ENCODE data around the gene RAB40C. TPM values are rescaled to one million over a fixed set of nuclear protein-coding genes. Genes with fewer than 3 reads are reported as not detected.

The RAB40C gene
- total RNA-seq, 1 experiment from 2014 or later: 22.5 TPM

DNA sequence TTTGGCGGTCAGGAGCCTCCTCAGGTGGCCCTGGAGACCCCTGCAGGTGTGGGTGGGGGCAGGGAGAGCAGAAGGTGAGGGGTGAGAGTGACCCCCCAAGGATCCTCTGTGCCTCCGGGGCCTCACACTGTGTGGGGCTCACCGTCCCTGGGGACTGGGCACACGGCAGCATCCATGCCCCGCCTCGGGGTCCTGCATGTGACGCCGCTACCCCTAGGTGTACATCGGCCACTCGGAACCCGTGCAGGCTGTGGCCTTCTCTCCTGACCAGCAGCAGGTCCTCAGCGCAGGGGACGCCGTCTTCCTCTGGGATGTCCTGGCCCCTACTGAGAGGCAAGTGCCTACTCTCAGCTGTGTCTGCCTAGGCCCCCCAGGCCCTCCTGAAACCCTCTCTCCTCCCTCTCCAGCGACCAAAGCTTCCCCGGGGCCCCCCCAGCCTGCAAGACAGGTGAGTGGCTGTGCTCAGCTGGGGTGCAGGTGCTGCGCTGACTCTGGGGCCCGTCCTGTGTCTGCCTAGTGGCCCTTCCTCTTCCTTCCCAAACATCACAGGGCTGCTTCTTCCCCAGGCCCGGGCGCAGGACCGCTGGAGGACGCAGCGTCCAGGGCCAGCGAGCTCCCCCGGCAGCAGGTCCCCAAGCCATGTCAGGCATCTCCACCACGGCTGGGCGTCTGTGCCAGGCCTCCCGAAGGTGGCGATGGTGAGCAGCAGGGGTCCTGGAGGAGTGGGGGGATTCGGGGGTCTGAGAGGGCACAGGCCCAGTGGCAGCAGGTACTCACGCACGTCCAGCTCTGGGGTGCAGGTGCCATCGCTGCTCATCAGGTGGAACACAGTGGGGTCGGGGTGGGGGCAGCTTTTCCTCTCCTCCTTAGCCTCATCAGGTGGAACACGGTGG, 69.1 kb downstream of the RAB40C start:
- Mint-ChIP-seq H3K36me3 (no peaks in the 10 kb centered on the region), H3K4me3 (no peak overlapping the region), H3K4me1 (peaks cover 4% of the 10 kb centered on the region), H3K9me3 (no peaks in the 10 kb centered on the region), H3K27ac (no peak overlapping the region), H3K27me3 (ENCODE audit: low read depth) (no peaks in the 10 kb centered on the region)
- no peak for ATAC-seq
- no peak for DNase-seq (ENCODE audit: low spot score)
- TF ChIP-seq USF1 (CRISPR knock-in tag; IDR thresholded peaks at IDR 0.05) (no peak), FOXJ3 (CRISPR knock-in tag; IDR thresholded peaks at IDR 0.05; ENCODE audit: borderline replicate concordance) (no peak), ETV6 (CRISPR knock-in tag; IDR thresholded peaks at IDR 0.05) (no peak), NR1H2 (CRISPR knock-in tag; IDR thresholded peaks at IDR 0.05) (no peak), NFATC4 (CRISPR knock-in tag; IDR thresholded peaks at IDR 0.05) (no peak), CBFB (CRISPR knock-in tag; IDR thresholded peaks at IDR 0.05; ENCODE audit: low read depth) (no peak), SOX15 (CRISPR knock-in tag; IDR thresholded peaks at IDR 0.05) (no peak), STAT6 (CRISPR knock-in tag; conservative IDR thresholded peaks at IDR 0.05; ENCODE audit: low read depth) (no peak), ZNF512 (CRISPR knock-in tag; IDR thresholded peaks at IDR 0.05; ENCODE audit: borderline replicate concordance) (no peak), ZBTB21 (CRISPR knock-in tag; IDR thresholded peaks at IDR 0.05; ENCODE audit: borderline replicate concordance) (no peak), KAT7 (CRISPR knock-in tag; IDR thresholded peaks at IDR 0.05; ENCODE audit: borderline replicate concordance) (no peak), FOXP4 (CRISPR knock-in tag; IDR thresholded peaks at IDR 0.05) (no peak), TCF7 (CRISPR knock-in tag; IDR thresholded peaks at IDR 0.05; ENCODE audit: low read depth) (no peak)
- TF ChIP-seq, protein P1, sequence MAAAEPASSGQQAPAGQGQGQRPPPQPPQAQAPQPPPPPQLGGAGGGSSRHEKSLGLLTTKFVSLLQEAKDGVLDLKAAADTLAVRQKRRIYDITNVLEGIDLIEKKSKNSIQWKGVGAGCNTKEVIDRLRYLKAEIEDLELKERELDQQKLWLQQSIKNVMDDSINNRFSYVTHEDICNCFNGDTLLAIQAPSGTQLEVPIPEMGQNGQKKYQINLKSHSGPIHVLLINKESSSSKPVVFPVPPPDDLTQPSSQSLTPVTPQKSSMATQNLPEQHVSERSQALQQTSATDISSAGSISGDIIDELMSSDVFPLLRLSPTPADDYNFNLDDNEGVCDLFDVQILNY (CRISPR knock-in tag; IDR thresholded peaks at IDR 0.05): no peak
- ChIA-PET POLR2A (no interaction called here), CTCF (interaction anchor here (0.9 to 3.3 kb wide), 6 partner anchors 10 to 552 kb away, joined by 3 to 54 read pairs (median 8); partner anchors contain the start of genes METTL26 and WDR90)

DNA sequence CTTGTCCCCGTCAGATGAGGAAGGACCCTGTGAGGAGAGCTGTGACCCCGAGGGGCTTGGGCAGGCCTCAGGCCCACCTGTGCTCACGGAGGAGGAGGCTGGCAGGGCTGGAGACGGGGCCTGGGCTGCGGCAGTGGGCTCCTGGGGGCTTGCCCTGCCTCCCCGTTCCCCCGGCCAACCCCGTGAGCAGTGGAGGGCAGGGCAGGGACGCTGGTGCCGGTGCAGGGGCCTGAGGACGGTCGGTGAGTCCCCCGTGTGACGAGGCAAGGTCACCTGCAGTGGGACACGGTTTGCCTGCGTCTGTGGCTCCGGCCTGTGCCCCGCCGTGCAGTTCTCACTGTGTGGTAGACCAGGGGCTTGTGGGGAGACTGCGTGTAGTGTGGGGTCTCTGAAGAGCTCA, 69.8 kb downstream of the RAB40C start:
- CTCF ChIA-PET: interaction anchor here (0.9 to 3.3 kb wide), 11 partner anchors 10 to 553 kb away, joined by 3 to 54 read pairs (median 8); partner anchors contain the start of genes METTL26, RHBDL1 and WDR90
- no peak for TF ChIP-seq ZNF138 (CRISPR knock-in tag; conservative IDR thresholded peaks at IDR 0.05)
- TF ChIP-seq ZNF425 (CRISPR knock-in tag; conservative IDR thresholded peaks at IDR 0.05): no peak
- TF ChIP-seq MXD4 (CRISPR knock-in tag; IDR thresholded peaks at IDR 0.05; ENCODE audit: borderline replicate concordance): no peak
- TF ChIP-seq, protein P2, sequence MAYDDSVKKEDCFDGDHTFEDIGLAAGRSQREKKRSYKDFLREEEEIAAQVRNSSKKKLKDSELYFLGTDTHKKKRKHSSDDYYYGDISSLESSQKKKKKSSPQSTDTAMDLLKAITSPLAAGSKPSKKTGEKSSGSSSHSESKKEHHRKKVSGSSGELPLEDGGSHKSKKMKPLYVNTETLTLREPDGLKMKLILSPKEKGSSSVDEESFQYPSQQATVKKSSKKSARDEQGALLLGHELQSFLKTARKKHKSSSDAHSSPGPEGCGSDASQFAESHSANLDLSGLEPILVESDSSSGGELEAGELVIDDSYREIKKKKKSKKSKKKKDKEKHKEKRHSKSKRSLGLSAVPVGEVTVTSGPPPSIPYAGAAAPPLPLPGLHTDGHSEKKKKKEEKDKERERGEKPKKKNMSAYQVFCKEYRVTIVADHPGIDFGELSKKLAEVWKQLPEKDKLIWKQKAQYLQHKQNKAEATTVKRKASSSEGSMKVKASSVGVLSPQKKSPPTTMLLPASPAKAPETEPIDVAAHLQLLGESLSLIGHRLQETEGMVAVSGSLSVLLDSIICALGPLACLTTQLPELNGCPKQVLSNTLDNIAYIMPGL (CRISPR knock-in tag; IDR thresholded peaks at IDR 0.05): no peak
- TF ChIP-seq, protein P3, sequence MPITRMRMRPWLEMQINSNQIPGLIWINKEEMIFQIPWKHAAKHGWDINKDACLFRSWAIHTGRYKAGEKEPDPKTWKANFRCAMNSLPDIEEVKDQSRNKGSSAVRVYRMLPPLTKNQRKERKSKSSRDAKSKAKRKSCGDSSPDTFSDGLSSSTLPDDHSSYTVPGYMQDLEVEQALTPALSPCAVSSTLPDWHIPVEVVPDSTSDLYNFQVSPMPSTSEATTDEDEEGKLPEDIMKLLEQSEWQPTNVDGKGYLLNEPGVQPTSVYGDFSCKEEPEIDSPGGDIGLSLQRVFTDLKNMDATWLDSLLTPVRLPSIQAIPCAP (CRISPR knock-in tag; IDR thresholded peaks at IDR 0.05): no peak
- no peak for TF ChIP-seq ATF3 (CRISPR knock-in tag; conservative IDR thresholded peaks at IDR 0.05)
- no peak for TF ChIP-seq ZBTB21 (CRISPR knock-in tag; IDR thresholded peaks at IDR 0.05; ENCODE audit: borderline replicate concordance)

More for the DNA sequence above, 69.8 kb downstream of the RAB40C start:
- Mint-ChIP-seq H3K27ac (no peak overlapping the region), H3K36me3 (no peaks in the 10 kb centered on the region), H3K4me1 (peaks cover 4% of the 10 kb centered on the region), H3K9me3 (no peaks in the 10 kb centered on the region), H3K27me3 (ENCODE audit: low read depth) (no peaks in the 10 kb centered on the region), H3K4me3 (no peak overlapping the region)
- no peak for DNase-seq (ENCODE audit: low spot score)
- POLR2A ChIA-PET: interaction anchor here (1.4 kb wide), 1 partner anchor 21 kb away, joined by 5 read pairs; no protein-coding TSS in a partner anchor
- ATAC-seq: no peak

All from WTC11 (cell line).